NCI-H1436 treated with DMSO at 0.1 percent for 48 hours (cell line): ENCODE results near the gene ICAM3.

Experiments
- DNase-seq: peaks from one replicate; lab custom pipeline; 2025; lab: John Stamatoyannopoulos, UW

ICAM3 gene

DNA sequence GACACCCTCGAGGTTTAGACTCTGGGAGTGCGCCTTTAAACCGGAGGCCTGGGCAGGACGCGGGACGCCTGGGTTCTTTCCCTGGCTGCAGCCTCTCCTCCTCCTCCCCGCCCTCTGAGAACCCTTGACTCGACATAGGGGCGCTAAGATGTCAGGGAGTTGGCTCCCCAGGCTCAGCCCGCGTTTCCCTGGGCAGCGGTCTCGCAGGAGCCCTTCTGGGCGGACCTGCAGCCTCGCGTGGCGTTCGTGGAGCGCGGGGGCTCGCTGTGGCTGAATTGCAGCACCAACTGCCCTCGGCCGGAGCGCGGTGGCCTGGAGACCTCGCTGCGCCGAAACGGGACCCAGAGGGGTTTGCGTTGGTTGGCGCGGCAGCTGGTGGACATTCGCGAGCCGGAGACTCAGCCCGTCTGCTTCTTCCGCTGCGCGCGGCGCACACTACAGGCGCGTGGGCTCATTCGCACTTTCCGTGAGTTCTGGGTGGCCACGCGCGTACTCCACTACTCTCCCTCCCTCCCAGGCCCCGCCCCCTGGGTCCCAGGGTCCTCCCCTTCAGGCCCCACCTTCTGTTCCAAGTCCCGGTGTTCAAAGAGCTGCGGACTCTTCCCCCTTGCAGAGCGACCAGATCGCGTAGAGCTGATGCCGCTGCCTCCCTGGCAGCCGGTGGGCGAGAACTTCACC is 48.4 kb downstream of the ICAM3 start:
- DNase-seq = no peak

DNA sequence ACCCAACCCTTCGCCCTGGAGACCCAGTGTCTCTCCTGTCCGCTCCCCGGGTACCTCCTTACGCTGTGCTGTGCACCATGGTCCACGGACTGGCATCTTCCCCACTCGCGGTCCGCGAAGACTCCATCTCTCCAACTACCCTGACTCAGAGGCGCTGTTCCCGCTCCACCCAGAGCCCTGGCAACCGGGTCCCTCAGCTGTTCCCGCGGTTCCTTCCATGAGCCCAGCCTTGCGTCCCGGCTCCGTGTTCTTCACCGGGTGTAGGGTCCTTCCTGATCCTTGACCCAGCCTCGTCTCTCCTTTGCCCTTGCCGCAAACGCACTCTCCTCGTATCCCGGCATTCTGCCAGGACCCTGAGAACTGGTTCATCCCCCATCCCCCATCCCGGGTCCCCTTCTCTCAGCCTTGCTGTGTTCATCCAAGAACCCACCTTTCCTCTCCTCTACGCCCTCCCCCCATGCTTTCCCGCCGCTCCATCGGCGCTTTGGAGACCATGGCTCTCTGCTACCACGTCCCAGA is 49.0 kb downstream of the ICAM3 start:
- DNase-seq = no peak

DNA sequence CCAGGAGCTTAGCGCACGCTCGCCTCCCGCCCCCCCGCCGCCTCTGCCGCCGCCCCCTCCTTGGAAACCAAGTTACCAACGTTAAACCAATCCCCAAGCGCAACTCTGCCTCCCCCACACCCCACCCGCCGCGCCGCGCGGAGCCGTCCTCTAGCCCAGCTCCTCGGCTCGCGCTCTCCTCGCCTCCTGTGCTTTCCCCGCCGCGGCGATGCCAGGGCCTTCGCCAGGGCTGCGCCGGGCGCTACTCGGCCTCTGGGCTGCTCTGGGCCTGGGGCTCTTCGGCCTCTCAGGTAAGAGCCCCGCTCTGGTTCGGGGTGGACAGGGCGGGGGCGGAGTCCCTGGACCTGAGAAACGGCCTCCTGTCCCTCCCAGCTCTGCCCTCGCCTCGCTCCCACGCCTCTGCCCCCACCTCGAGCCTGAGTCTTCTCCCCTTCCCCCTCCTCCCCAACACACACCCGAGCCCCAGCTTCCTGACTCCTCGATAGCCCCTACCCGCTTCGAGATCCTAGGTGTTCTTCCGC is 49.5 kb downstream of the ICAM3 start, which contains the start of gene ICAM5:
Gene ICAM5 (plus strand): TSS at position 117 of the 521 bp plus-strand sequence. CDS start 92 bp downstream, at position 209.
- no peak for DNase-seq

DNA sequence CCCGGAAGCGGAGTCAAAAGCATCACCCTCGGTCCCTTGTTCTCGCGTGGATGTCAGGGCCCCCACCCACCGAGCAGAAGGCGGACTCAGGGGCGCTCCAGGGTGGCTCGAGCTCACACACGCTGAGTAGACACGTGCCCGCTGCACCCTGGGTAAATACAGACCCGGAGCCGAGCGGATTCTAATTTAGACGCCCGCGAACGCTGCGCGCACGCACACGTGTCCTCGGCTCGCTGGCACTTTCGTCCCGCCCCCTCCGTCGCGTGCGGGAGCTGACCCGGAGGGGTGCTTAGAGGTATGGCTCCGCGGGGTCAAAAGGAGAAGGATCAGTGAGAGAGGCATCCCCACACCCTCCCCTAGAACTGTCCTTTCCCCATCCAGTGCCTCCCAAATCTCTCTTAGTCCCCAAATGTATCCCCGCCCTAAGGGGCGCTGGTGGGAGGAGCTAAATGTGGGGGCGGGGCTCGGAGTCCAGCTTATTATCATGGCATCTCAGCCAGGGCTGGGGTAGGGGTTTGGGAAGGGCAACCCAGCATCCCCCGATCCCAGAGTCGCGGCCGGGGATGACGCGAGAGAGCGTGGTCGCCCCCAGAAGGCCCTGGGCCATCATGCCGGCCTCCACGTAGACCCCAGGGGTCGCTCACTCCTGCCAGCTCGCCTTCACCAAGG is 50.1 kb downstream of the ICAM3 start:
- no peak for DNase-seq

DNA sequence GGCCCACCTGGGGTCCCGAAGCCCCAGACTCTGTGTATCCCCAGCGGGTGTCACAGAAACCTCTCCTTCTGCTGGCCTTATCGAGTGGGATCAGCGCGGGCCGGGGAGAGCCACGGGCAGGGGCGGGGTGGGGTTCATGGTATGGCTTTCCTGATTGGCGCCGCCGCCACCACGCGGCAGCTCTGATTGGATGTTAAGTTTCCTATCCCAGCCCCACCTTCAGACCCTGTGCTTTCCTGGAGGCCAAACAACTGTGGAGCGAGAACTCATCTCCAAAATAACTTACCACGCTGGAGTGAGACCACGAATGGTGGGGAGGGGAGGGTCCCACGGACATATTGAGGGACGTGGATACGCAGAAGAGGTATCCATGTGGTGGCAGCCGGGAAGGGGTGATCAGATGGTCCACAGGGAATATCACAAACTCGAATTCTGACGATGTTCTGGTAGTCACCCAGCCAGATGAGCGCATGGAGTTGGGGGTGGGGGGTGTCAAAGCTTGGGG is 50.7 kb downstream of the ICAM3 start:
- DNase-seq = no peak

DNA sequence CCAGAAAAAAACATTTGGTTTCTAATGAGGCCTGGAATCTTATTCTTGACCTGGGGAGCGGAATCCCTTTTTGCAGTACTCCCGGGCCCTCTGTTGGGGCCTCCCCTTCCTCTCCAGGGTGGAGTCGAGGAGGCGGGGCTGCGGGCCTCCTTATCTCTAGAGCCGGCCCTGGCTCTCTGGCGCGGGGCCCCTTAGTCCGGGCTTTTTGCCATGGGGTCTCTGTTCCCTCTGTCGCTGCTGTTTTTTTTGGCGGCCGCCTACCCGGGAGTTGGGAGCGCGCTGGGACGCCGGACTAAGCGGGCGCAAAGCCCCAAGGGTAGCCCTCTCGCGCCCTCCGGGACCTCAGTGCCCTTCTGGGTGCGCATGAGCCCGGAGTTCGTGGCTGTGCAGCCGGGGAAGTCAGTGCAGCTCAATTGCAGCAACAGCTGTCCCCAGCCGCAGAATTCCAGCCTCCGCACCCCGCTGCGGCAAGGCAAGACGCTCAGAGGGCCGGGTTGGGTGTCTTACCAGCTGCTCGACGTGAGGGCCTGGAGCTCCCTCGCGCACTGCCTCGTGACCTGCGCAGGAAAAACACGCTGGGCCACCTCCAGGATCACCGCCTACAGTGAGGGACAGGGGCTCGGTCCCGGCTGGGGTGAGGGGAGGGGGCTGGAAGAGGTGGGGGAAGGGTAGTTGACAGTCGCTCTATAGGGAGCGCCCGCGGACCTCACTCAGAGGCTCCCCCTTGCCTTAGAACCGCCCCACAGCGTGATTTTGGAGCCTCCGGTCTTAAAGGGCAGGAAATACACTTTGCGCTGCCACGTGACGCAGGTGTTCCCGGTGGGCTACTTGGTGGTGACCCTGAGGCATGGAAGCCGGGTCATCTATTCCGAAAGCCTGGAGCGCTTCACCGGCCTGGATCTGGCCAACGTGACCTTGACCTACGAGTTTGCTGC is 52.4 kb downstream of the ICAM3 start, which contains the start of gene ICAM4:
Gene ICAM4 (plus strand): TSS at position 153 of the 935 bp plus-strand sequence. CDS start 58 bp downstream, at position 211.
- no peak for DNase-seq

DNA sequence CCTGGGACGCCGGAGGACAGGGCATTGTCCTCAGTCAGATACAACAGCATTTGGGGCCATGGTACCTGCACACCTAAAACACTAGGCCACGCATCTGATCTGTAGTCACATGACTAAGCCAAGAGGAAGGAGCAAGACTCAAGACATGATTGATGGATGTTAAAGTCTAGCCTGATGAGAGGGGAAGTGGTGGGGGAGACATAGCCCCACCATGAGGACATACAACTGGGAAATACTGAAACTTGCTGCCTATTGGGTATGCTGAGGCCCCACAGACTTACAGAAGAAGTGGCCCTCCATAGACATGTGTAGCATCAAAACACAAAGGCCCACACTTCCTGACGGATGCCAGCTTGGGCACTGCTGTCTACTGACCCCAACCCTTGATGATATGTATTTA is 54.0 kb downstream of the ICAM3 start:
- DNase-seq = no peak

DNA sequence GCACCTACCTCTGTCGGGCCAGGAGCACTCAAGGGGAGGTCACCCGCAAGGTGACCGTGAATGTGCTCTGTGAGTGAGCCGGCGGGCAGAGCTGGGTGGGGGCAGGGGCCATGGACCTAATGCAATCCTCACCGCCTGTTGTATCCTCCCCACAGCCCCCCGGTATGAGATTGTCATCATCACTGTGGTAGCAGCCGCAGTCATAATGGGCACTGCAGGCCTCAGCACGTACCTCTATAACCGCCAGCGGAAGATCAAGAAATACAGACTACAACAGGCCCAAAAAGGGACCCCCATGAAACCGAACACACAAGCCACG is 54.5 kb downstream of the ICAM3 start:
- DNase-seq = no peak

DNA sequence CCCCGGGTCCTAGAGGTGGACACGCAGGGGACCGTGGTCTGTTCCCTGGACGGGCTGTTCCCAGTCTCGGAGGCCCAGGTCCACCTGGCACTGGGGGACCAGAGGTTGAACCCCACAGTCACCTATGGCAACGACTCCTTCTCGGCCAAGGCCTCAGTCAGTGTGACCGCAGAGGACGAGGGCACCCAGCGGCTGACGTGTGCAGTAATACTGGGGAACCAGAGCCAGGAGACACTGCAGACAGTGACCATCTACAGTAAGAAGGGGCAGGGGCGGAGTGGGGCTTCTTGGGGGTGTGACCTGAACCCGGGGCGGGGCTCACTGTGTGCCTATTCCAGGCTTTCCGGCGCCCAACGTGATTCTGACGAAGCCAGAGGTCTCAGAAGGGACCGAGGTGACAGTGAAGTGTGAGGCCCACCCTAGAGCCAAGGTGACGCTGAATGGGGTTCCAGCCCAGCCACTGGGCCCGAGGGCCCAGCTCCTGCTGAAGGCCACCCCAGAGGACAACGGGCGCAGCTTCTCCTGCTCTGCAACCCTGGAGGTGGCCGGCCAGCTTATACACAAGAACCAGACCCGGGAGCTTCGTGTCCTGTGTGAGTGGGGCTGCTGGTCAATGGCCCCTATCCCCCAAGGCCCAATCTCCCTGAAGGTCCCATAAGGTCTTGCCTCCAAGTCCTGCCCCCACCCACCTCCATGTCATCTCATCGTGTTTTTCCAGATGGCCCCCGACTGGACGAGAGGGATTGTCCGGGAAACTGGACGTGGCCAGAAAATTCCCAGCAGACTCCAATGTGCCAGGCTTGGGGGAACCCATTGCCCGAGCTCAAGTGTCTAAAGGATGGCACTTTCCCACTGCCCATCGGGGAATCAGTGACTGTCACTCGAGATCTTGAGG is 55.1 kb downstream of the ICAM3 start:
- DNase-seq = no peak
